Activated CD4-positive, alpha-beta T cell treated with anti-CD3 and anti-CD28 coated beads, Interleukin-2, Interleukin-4, amounts not matched to agents 100 ng/mL and 50 ng/mL, durations not matched to agents 16 hours and 8 hours (primary cell): ENCODE results near the gene ADAMTS12.
"Not testable (repeated sequence)": the region's sequence is repeated elsewhere in the genome, so short reads cannot be mapped to it uniquely, and the experiment has no call there.

ENCODE experiments used
- DNase-seq: peaks from one replicate; pipeline ENCODE4 v3.0.0-alpha.2; 2020; ENCODE audit warnings: low spot score

ADAMTS12 gene

DNA sequence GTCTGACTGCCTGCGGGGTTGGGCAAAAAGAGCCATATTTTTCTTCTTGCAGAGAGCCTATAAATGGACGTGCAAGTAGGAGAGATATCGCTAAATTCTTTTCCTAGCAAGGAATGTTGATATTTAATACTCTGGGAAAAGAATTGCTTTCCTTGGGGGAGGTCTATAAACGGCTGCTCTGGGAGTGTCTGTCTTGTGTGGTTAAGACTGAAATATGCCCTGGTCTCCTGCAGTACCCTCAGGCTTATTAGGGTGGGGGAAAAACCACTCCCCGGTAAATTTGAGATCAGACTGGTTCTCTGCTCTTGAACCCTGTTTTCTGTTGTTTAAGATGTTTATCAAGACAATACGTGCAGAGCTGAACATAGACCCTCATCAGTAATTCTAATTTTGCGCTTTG, 14.5 kb upstream of the ADAMTS12 start:
- not testable (repeated sequence) for DNase-seq

GRCh38 chr5:33905381-33905780, 13.6 kb upstream of the ADAMTS12 start:
- DNase-seq = no peak

- no peak for DNase-seq
These were observed 11.3 kb upstream of the ADAMTS12 start for GRCh38 chr5:33903118-33903517.

- no peak for DNase-seq
These were observed 9.4 kb upstream of the ADAMTS12 start for GRCh38 chr5:33901156-33901555.

- no peak for DNase-seq
These were observed 2.8 kb upstream of the ADAMTS12 start for GRCh38 chr5:33894566-33894965.

GRCh38 chr5:33892620-33893137, 889 bp upstream of the ADAMTS12 start:
- DNase-seq = no peak

DNA sequence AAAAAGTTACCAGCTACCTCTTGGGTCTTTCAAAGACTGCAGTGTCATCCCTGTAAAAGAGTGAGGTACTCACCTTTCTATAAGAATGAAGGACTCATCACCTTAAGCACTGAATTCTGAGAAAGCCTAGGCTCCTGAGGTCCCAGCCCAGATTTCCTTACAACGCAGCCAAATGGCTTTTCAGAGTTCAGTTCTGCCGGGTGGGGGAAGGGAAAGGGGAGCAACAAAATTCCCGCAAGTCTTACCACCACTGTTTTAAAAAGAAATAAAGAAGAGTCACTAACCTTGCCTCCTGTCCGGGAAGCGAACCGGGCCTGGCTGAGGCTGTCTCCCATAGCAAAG, 373 bp downstream of the ADAMTS12 start:
- DNase-seq = no peak

DNA sequence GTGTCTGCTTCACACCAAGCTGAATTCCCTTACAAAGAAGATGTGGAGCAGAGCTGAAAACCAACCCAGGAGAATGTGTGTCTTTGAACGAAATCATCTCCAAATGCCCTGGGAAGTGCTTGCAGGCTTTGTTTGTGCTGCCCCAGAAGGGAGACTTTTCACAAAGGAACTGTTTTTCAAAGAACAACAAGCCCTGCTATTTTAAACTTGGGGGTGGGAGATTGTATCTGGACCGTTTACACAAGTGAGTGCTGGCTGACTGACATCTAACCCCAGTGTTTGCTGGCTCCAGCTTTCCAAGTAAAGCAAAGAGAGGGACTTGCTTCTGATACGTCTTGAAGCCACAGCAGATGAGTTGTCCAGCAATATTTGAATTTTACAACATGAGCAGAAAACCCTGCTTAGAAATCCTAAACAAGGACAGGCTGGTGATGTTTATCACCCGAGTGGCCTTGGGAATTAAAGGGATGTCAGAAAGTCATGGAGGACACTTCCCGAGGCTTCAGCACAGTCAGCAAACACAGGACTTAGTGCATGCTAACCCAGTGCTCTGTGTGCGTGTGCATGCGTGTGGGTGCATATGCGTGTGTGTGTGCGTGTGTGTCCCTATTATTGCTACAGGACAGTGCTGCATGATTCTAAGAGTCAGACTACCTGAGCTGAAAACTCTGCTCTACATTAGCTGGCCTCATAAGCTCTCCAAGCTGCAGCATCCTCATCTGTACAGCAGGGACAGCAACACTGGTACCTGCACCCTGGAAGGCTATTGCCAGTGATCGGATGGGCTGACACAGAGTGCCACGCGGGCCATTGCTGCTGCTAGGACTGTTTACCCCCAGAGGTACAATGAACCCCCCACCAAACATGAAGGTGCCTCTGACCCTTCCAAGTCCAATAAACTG, 1.4 kb downstream of the ADAMTS12 start:
- DNase-seq = no peak

- no peak for DNase-seq
These were observed 3.2 kb downstream of the ADAMTS12 start for GRCh38 chr5:33888587-33888986.

- DNase-seq = no peak
These were observed 4.5 kb downstream of the ADAMTS12 start for GRCh38 chr5:33887268-33887667.

DNA sequence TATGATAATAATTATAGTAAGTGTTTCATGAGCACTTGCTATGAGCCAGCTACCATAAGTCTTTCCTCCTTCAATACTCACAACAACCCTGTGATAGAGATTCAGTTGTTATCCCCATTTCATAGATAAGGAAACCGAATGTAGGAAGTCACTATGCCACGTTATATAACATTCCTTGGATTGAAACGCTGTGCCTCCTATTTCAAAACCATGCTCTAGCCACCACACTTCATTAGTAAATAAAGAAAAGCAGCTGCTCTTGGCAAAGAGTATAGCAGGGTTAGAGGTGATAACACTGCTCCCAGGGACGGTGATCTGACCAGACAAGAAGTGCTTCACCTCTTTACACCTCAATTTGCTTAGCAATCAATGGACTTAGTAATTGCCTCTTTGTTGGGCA, 5.5 kb downstream of the ADAMTS12 start:
- DNase-seq = no peak

DNA sequence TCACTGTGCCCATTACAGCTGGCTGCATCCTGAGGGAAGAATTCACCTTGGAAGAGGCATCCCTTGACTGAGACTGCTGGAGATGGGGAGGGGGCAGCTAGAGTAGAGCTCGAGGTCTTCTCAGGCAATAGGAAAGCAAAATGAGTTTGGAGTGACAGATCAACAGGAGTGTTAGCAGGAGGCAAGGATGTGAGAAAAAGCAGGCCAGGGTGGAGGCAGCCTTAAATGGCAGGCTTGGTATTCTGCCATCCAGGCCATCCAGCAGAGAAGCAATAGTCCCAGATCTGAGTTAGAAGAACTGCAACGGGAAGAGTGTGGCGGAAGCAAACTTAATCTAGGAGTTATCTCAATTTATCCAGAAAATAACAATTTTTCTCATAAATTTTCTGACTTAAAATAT, 6.1 kb downstream of the ADAMTS12 start:
- DNase-seq = no peak

DNA sequence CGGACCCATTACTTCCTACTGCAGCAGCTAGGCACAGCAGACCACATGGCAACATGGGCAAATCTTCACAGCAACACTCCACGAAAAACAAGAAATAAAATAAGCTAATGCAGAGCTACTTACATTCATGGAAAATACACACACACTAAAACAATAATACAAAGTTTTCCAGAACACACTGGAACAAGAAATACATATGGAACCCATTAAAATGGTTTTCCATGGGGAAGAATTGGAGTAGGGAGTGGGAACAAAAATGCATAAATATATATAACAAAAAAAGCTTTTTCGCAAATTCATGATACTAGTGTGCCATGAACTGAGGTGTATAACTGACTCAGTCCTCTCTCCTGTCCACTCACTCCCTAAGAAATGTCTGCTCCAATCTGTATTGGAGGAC, 8.3 kb downstream of the ADAMTS12 start:
- DNase-seq = no peak

DNA sequence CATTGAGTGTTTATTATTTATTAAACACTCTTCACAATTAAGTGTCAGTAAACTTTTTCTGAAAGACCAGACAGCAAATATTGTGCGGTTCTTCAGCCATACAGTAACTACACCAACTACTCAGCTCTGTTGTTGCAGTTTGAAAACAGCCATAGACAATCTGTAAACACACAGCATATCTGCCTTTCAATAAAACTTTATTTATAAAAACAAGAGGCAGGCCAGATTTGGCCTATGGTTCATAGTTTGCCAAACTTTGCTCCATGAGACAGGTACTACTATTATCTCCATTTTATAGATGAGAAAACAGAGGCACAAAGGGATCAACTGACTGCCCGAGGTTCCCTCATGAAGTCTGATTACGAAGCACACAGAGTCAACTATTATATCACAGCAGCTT, 11.5 kb downstream of the ADAMTS12 start:
- DNase-seq = no peak

GRCh38 chr5:33877449-33877848, 14.3 kb downstream of the ADAMTS12 start:
- DNase-seq = no peak

GRCh38 chr5:33867241-33867640, 24.5 kb downstream of the ADAMTS12 start:
- no peak for DNase-seq

- DNase-seq = not testable (repeated sequence)
These were observed 32.6 kb downstream of the ADAMTS12 start for GRCh38 chr5:33859177-33859576.

GRCh38 chr5:33857037-33857436, 34.8 kb downstream of the ADAMTS12 start:
- no peak for DNase-seq

GRCh38 chr5:33855396-33855795, 36.4 kb downstream of the ADAMTS12 start:
- no peak for DNase-seq

- DNase-seq = no peak
These were observed 37.0 kb downstream of the ADAMTS12 start for GRCh38 chr5:33854733-33855151.

- no peak for DNase-seq
These were observed 39.0 kb downstream of the ADAMTS12 start for GRCh38 chr5:33852837-33853236.

DNA sequence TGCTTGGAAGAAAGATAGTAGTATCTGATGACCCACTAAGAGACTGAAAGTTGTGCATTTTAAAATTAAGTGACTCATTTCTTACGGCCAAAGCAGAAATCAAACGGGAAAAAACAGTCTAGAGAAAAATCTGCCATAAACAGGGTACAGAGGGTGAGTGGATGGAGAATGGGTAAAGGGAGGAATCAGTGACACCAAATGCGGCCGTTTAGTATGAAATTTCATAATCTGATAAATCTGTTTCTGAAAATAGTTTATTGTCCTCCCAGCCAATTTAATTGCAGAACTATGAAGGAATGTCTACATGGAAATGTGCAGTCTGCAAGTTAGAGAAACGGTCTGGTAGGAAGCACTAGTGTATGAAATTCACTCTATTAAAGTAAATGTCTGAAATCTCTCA, 39.5 kb downstream of the ADAMTS12 start:
- no peak for DNase-seq

DNA sequence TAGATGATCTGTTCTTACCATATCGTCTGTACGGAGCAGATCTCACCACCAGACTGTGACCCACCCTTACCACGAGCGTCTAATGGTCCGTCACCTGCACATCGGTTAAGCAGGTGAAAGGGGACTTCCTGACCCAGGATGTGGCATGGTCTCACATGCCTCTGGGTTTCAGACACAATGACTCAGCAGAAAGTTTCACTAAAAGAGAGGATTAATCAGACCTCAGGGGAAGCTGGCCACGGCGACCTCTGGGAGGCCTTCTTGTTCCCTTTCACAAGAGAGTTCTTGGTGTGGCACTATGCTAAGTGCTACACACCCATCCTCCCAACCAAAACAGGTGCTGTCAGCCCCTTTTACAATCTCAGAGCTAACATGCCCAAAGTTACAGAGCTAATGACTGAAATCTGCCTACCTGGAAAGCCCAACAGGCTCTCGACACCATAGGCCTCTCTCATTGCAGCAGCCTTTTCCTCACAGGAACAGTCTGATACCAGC, 41.6 kb downstream of the ADAMTS12 start:
- peak; percentile 64 for DNase-seq

GRCh38 chr5:33848554-33848953, 43.2 kb downstream of the ADAMTS12 start:
- no peak for DNase-seq
